ENCODE data around the gene FAM120A.

The FAM120A gene

DNA sequence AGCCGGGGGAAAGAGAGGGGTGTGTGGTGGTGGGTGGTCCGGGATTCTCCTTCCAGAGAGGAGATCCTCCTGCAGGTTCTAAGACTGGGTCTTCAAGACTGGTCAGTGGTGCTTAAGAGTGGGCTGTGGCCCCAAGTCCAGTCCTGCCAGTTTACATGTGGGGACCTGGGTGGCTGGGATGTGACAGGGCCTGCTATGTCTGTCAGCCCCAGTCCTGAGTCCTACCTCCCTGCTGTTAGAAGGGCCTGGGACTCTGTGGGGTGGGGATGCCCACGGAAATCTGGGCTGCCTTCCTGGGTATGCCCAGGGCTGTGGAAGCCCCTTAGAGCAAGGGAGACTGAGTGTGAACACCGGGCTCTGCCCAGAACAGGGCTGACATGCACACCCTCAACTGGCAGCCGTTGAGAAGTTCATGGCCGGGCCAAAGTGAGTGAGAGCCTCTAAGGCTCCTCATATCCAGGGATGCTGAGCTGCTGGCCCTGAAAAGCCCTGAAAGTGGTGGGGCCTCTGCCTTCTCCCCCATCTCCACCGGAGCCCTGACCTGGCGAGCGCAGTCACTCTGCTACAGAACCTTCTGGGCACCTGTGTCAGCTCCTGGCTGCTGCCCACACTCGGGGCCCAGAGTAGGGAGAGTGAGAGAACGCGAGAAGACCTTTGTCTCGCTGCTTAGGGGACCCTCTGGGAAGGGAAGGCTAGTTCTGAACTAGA, 126.6 kb downstream of the FAM120A start:
- H3K36me3 ChIP-seq (ENCODE audit: insufficient read depth, low read length), result no peaks in the 10 kb centered on the region
- no peak overlapping the region for H3K27ac ChIP-seq (ENCODE audit: low read depth, low read length)
- H2AFZ ChIP-seq (ENCODE audit: low read length, unreplicated experiment), result no peak overlapping the region
- peaks cover 63% of the 10 kb centered on the region for H3K79me2 ChIP-seq (ENCODE audit: control insufficient read depth, insufficient read depth, low read length, unreplicated experiment)
- H3K4me1 ChIP-seq (ENCODE audit: control insufficient read depth, insufficient read depth, low read length, unreplicated experiment), result peaks cover 12% of the 10 kb centered on the region
- H3K27me3 ChIP-seq (ENCODE audit: insufficient read depth, low read length), result no peaks in the 10 kb centered on the region
- H3K4me3 ChIP-seq (ENCODE audit: low read depth, low read length), result peak overlapping the region; percentile 95

DNA sequence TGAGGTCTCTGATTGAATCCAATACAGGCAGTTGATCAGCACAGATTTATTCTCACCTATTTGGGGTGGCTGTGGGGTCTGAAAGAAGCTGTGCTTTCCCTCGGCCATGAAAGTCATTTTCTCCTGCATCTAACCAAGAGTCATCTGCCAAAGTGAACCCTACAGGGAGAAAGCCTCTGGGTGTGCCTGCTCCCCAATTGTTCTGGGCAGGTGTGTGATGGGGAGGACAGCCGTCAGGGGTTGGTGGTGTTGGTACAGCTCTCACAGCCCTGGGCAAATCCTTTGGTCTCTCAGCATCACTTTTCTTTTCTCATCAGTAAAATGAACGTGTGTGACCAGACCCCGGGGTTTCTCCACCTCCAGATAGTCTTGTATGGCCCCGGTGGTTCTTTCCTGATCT, 127.4 kb downstream of the FAM120A start:
- Histone ChIP-seq H3K4me1 (ENCODE audit: control insufficient read depth, insufficient read depth, low read length, unreplicated experiment) (peaks cover 12% of the 10 kb centered on the region), H3K36me3 (ENCODE audit: insufficient read depth, low read length) (no peaks in the 10 kb centered on the region), H2AFZ (ENCODE audit: low read length, unreplicated experiment) (no peak overlapping the region), H3K79me2 (ENCODE audit: control insufficient read depth, insufficient read depth, low read length, unreplicated experiment) (peaks cover 63% of the 10 kb centered on the region), H3K4me3 (ENCODE audit: low read depth, low read length) (no peak overlapping the region), H3K27ac (ENCODE audit: low read depth, low read length) (no peak overlapping the region), H3K27me3 (ENCODE audit: insufficient read depth, low read length) (no peaks in the 10 kb centered on the region)

DNA sequence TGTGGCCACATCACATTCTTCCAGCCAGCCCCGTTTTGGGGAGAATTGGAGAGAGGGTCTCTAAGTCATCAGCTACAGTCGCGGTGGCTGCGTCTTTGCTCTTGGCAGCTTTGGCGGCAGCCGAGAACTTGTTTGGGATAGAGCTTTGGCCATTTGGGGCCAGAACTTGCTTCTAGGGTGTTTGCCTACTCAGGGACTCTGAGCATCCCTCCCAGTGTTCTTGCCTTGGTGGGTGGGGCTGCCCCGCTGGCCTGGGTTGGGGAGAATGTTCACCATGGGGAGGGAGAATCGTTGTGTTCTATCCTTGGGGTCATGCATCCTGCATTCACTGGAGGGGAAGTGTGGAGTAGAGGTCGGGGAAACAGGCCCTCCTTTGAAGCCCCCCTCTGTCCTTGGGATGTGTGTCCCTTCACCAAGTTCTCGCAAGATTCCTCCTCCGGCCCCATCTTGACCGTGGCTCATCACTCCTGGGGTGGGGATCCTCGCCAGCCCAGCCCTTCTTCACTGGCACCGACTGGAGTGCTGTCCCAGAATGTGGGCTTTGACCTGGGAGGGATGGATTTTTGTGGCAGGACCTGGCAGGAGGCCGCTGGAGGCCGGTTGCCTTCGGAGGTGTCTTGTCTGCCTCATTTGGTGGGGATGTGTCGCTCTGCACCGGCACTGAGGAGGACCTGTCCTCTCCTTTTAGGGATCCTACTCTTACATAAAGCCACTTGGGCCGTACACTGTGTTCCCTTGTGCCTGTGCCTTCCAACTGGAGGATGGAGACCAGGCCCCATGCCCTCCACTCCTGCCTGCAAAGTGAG, 128.4 kb downstream of the FAM120A start:
- no peak overlapping the region for H3K4me3 ChIP-seq (ENCODE audit: low read depth, low read length)
- no peaks in the 10 kb centered on the region for H3K36me3 ChIP-seq (ENCODE audit: insufficient read depth, low read length)
- no peaks in the 10 kb centered on the region for H3K27me3 ChIP-seq (ENCODE audit: insufficient read depth, low read length)
- H3K27ac ChIP-seq (ENCODE audit: low read depth, low read length), result no peak overlapping the region
- peaks cover 69% of the 10 kb centered on the region for H3K79me2 ChIP-seq (ENCODE audit: control insufficient read depth, insufficient read depth, low read length, unreplicated experiment)
- H3K4me1 ChIP-seq (ENCODE audit: control insufficient read depth, insufficient read depth, low read length, unreplicated experiment), result peaks cover 11% of the 10 kb centered on the region
- no peak overlapping the region for H2AFZ ChIP-seq (ENCODE audit: low read length, unreplicated experiment)

DNA sequence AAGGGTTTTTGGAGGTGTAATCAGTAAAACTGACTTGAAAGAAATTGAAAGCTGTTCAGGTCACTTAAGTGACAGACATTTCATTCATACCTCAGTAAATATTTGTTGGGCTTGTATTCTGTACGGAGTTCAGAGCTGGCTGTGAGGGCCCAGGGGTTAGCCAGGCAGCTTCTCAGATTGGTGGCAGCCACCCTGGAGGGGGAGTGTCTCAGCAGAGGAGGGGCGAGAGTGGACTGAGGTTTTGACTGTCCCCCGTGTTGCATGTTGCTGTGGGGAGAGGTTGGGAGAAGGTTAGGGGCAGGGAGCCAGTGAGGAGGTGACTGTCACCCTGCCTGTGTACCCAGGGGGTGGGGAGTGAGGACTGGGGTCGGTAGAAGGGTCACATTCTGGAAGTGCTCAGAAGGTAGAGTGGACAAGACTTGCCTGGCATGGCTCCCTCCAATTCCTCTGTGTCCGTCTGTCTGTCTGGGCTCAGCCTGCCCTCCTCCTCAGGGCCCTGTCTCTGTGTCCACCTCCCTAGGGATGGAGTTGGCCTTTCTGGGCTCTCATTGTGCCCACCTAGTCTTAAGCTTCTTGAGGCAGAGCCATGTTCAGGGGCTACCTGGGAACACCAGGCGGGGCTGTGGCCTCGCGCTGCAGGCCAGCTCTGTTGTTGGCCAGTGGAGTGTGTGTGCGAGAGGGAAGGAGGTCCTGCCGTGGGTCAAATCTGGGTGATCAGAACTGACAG, 129.3 kb downstream of the FAM120A start:
- H3K27ac ChIP-seq (ENCODE audit: low read depth, low read length), result no peak overlapping the region
- H3K4me3 ChIP-seq (ENCODE audit: low read depth, low read length), result no peak overlapping the region
- peaks cover 72% of the 10 kb centered on the region for H3K79me2 ChIP-seq (ENCODE audit: control insufficient read depth, insufficient read depth, low read length, unreplicated experiment)
- no peaks in the 10 kb centered on the region for H3K36me3 ChIP-seq (ENCODE audit: insufficient read depth, low read length)
- H3K27me3 ChIP-seq (ENCODE audit: insufficient read depth, low read length), result no peaks in the 10 kb centered on the region
- H2AFZ ChIP-seq (ENCODE audit: low read length, unreplicated experiment), result no peak overlapping the region
- peaks cover 8% of the 10 kb centered on the region for H3K4me1 ChIP-seq (ENCODE audit: control insufficient read depth, insufficient read depth, low read length, unreplicated experiment)

DNA sequence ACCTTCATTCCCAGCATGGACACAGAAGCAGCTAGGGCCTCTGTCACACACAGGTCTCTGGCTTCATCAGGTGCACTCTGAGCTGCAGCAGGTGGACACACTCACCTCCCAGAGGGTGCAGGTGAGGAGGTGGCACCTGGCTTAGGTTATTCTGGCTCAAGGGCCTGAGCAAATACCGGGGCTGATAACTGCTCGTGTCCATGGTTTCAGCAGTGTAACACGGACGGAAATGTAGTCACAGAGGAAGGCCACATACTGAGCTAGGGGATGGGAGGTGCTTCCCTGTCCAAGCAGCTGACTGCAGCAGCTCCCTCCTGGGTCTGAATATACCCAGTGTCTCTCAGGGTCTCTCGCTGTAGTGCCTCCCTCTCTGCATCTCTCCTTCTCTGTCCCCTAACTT, 130.6 kb downstream of the FAM120A start:
- Histone ChIP-seq H3K79me2 (ENCODE audit: control insufficient read depth, insufficient read depth, low read length, unreplicated experiment) (peaks cover 82% of the 10 kb centered on the region), H3K4me1 (ENCODE audit: control insufficient read depth, insufficient read depth, low read length, unreplicated experiment) (peaks cover 8% of the 10 kb centered on the region), H3K36me3 (ENCODE audit: insufficient read depth, low read length) (no peaks in the 10 kb centered on the region), H3K4me3 (ENCODE audit: low read depth, low read length) (no peak overlapping the region), H3K27ac (ENCODE audit: low read depth, low read length) (no peak overlapping the region), H2AFZ (ENCODE audit: low read length, unreplicated experiment) (no peak overlapping the region), H3K27me3 (ENCODE audit: insufficient read depth, low read length) (no peaks in the 10 kb centered on the region)

DNA sequence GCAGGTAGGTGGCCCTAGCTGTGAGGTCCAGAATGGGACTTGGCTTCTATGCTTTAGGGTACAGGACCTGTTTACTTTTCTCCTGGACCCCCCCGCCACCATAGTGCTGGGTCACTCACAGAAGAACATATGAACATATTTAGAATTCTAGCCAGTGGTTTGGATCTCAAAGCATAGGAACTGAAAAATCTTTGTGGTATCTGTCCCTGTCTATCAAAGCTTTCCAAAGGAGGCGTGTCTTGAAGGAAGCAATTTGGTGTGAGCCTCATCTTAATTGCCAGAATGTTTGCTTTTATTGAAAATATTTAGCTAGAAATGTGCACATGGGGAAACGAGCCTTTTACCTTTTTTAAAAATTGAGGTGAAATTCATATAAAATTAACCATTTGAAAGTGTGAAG, 131.1 kb downstream of the FAM120A start:
- peaks cover 7% of the 10 kb centered on the region for H3K4me1 ChIP-seq (ENCODE audit: control insufficient read depth, insufficient read depth, low read length, unreplicated experiment)
- H3K36me3 ChIP-seq (ENCODE audit: insufficient read depth, low read length), result no peaks in the 10 kb centered on the region

DNA sequence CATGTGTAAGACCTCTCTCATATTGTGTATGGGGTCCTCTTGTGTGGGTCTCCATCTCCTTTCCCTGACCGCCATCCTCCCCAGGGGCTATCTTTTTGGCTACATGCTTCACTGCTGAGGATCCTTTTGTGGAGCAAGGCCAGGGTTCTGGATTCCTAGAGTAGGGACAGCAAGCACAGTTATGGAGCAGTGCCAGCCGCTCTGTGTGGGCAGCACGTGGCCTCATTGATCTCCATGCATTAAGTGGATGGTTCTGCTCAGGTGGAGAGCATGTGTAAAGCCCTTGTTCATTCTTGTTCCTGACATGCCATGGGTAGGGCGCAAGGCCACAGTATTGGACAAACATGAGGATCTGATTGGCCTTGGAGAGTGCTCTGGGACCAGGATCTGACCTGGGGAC, 133.8 kb downstream of the FAM120A start:
- H3K36me3 ChIP-seq (ENCODE audit: insufficient read depth, low read length), result no peaks in the 10 kb centered on the region
- peaks cover 3% of the 10 kb centered on the region for H3K4me1 ChIP-seq (ENCODE audit: control insufficient read depth, insufficient read depth, low read length, unreplicated experiment)
- H3K4me3 ChIP-seq (ENCODE audit: low read depth, low read length), result no peak overlapping the region
- peaks cover 68% of the 10 kb centered on the region for H3K79me2 ChIP-seq (ENCODE audit: control insufficient read depth, insufficient read depth, low read length, unreplicated experiment)
- H3K27ac ChIP-seq (ENCODE audit: low read depth, low read length), result no peak overlapping the region
- no peaks in the 10 kb centered on the region for H3K27me3 ChIP-seq (ENCODE audit: insufficient read depth, low read length)
- no peak overlapping the region for H2AFZ ChIP-seq (ENCODE audit: low read length, unreplicated experiment)

More for the DNA sequence above, 131.1 kb downstream of the FAM120A start:
- no peak overlapping the region for H3K4me3 ChIP-seq (ENCODE audit: low read depth, low read length)
- no peak overlapping the region for H3K27ac ChIP-seq (ENCODE audit: low read depth, low read length)
- H2AFZ ChIP-seq (ENCODE audit: low read length, unreplicated experiment), result no peak overlapping the region
- H3K79me2 ChIP-seq (ENCODE audit: control insufficient read depth, insufficient read depth, low read length, unreplicated experiment), result peaks cover 77% of the 10 kb centered on the region
- H3K27me3 ChIP-seq (ENCODE audit: insufficient read depth, low read length), result no peaks in the 10 kb centered on the region

DNA sequence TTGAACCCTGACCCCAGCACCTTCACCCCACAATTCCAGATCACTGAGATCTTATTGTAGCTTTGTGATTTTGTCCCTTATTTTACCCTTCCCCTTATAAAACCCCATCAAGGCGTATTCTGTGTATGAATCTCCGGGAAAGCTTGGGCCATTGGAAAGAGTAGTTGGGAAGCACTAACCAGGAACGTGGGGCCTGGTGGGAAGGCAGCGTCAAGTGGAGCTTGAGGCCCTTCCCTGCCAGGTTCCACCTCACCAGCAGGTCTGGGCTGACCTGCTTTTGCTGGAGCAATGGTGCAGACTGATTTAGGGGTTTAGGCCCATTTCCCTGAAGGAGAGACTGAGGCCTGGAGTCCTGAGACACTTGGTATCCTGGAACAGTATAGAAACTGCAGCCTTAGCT, 134.2 kb downstream of the FAM120A start:
- H3K27me3 ChIP-seq (ENCODE audit: insufficient read depth, low read length), result no peaks in the 10 kb centered on the region
- peaks cover 68% of the 10 kb centered on the region for H3K79me2 ChIP-seq (ENCODE audit: control insufficient read depth, insufficient read depth, low read length, unreplicated experiment)
- H2AFZ ChIP-seq (ENCODE audit: low read length, unreplicated experiment), result no peak overlapping the region
- H3K4me1 ChIP-seq (ENCODE audit: control insufficient read depth, insufficient read depth, low read length, unreplicated experiment), result peaks cover 3% of the 10 kb centered on the region
- H3K36me3 ChIP-seq (ENCODE audit: insufficient read depth, low read length), result no peaks in the 10 kb centered on the region
- no peak overlapping the region for H3K27ac ChIP-seq (ENCODE audit: low read depth, low read length)
- H3K4me3 ChIP-seq (ENCODE audit: low read depth, low read length), result no peak overlapping the region

DNA sequence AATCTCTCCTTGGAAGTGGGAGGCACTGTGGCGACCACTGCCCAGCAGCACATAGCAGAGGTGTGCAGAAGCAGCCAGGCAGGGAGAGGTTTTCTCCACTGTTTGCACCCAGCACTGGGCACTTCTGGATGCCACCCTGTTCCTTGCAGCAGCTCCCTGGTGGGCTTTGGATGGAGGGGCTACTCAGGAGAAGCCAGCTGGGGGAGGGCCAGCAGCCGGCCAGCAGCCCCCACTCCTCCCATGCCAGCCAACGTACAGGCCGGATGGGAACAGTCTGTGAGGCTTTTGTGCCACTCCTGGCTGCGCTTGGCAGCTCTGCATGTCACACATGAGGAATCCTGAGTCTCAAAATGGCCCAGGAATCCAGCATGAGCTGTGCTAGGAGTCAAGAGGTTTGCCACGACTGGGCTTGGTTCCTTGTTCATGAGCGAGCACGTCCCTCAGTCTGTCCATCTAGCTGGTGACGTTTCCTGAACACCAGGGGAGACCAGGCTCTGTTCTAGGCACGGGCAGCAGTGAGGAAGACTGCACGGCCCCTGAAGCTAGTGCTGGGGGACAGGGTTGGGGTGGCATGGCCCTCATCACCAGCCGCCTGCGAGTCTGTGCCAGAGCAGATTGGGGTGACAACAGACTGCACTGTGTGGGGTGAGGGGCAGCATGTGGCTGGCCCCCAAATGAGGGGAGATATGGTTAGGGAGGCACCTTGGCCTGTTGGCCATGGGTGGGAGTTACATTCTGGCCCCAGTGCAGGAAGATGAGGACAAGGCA, 135.0 kb downstream of the FAM120A start:
- no peaks in the 10 kb centered on the region for H3K36me3 ChIP-seq (ENCODE audit: insufficient read depth, low read length)
- peaks cover 3% of the 10 kb centered on the region for H3K4me1 ChIP-seq (ENCODE audit: control insufficient read depth, insufficient read depth, low read length, unreplicated experiment)
- no peak overlapping the region for H3K4me3 ChIP-seq (ENCODE audit: low read depth, low read length)
- H3K27ac ChIP-seq (ENCODE audit: low read depth, low read length), result no peak overlapping the region
- H2AFZ ChIP-seq (ENCODE audit: low read length, unreplicated experiment), result no peak overlapping the region
- no peaks in the 10 kb centered on the region for H3K27me3 ChIP-seq (ENCODE audit: insufficient read depth, low read length)
- peaks cover 63% of the 10 kb centered on the region for H3K79me2 ChIP-seq (ENCODE audit: control insufficient read depth, insufficient read depth, low read length, unreplicated experiment)

DNA sequence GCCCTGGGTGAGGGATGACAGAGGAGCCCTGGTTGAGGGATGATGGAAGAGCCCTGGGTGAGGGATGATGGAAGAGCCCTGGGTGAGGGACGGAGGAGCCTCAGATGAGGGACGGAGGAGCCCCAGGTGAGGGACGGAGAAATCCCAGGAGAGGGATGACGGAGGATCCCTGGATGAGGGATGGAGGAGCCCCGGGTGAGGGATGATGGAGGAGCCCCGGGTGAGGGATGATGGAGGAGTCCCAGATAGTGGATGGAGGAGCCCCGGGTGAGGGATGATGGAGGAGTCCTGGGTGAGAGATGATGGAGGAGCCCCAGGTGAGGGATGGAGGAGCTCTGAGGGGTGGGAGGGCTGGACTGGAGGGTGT, 135.8 kb downstream of the FAM120A start:
- Histone ChIP-seq H3K36me3 (ENCODE audit: insufficient read depth, low read length) (no peaks in the 10 kb centered on the region), H3K27ac (ENCODE audit: low read depth, low read length) (no peak overlapping the region), H3K79me2 (ENCODE audit: control insufficient read depth, insufficient read depth, low read length, unreplicated experiment) (peaks cover 55% of the 10 kb centered on the region), H3K27me3 (ENCODE audit: insufficient read depth, low read length) (no peaks in the 10 kb centered on the region), H3K4me1 (ENCODE audit: control insufficient read depth, insufficient read depth, low read length, unreplicated experiment) (peaks cover 3% of the 10 kb centered on the region), H3K4me3 (ENCODE audit: low read depth, low read length) (no peak overlapping the region), H2AFZ (ENCODE audit: low read length, unreplicated experiment) (no peak overlapping the region)

Data from ACC112 (cell line).